HEK293T (cell line): ENCODE measurements around the gene STPG4.

Source experiments
- ARNT ChIP-seq: fragments of 450-650 bp; IDR thresholded peaks from 2 replicates; pipeline ENCODE4 v1.6.1; 2017; ENCODE audit warnings: mild to moderate bottlenecking
- BHLHE40 ChIP-seq: fragments of 450-650 bp; IDR thresholded peaks from 2 replicates; pipeline ENCODE4 v1.6.1; 2016; ENCODE audit warnings: mild to moderate bottlenecking, moderate library complexity, borderline replicate concordance
- FOXK2 ChIP-seq: fragments of 450-650 bp; IDR thresholded peaks from 2 replicates; pipeline ENCODE4 v1.6.1; 2016; ENCODE audit warnings: mild to moderate bottlenecking
- FOXM1 ChIP-seq: fragments of 450-650 bp; IDR thresholded peaks from 2 replicates; pipeline ENCODE4 v1.6.1; 2017; ENCODE audit warnings: mild to moderate bottlenecking, borderline replicate concordance
- HDGF ChIP-seq: fragments of 450-650 bp; IDR thresholded peaks from 2 replicates; pipeline ENCODE4 v1.6.1; 2017; ENCODE audit warnings: antibody characterized with exemption, borderline replicate concordance
- NFRKB ChIP-seq: fragments of 450-650 bp; IDR thresholded peaks from 2 replicates; pipeline ENCODE4 v1.6.1; 2016; ENCODE audit warnings: mild to moderate bottlenecking, moderate library complexity
- PKNOX1 ChIP-seq: fragments of 450-650 bp; IDR thresholded peaks from 2 replicates; pipeline ENCODE4 v1.6.1; 2016
- SP1 ChIP-seq: fragments of 450-650 bp; IDR thresholded peaks from 2 replicates; pipeline ENCODE4 v1.6.1; 2017
- SUZ12 ChIP-seq: fragments of 450-650 bp; IDR thresholded peaks from 2 replicates; pipeline ENCODE4 v1.6.1; 2016; ENCODE audit warnings: mild to moderate bottlenecking
- TARDBP ChIP-seq: fragments of 450-650 bp; IDR thresholded peaks from 2 replicates; pipeline ENCODE4 v1.6.1; 2016
- ZNF384 ChIP-seq: fragments of 450-650 bp; IDR thresholded peaks from 2 replicates; pipeline ENCODE4 v1.6.1; 2016

GRCh38 chr2:47070920-47071824 lies 83.9 kb downstream of the STPG4 start:
- TF ChIP-seq PKNOX1, result no peak
- no peak for TF ChIP-seq FOXK2
- TF ChIP-seq BHLHE40, result no peak
- no peak for TF ChIP-seq SP1
- TF ChIP-seq TARDBP, result no peak
- no peak for TF ChIP-seq FOXM1
- no peak for TF ChIP-seq NFRKB
- TF ChIP-seq ZNF384, result no peak
- no peak for TF ChIP-seq ARNT
- TF ChIP-seq SUZ12, result no peak
- no peak for TF ChIP-seq HDGF
